ENCODE results near the gene OVOL1. TPM values are rescaled to one million over a fixed set of nuclear protein-coding genes. Genes with fewer than 3 reads are reported as not detected.

OVOL1 gene
- total and polyA plus RNA-seq, 7 donors, result 16.6 to 30.0 (median 22.7) TPM; not detected in 4

- Histone ChIP-seq H3K27ac (no peak overlapping the region), H3K36me3 (no peaks in the 10 kb centered on the region), H3K27me3 (peaks cover 0 to 35% (median 12%) of the 10 kb centered on the region in 3 donors), H3K9me3 (no peaks in the 10 kb centered on the region), H3K4me3 (no peak overlapping the region), H3K4me1 (no peaks in the 10 kb centered on the region)
- intact Hi-C loops (cut with DNase I), result no loop called here
- TF ChIP-seq POLR2AphosphoS5 (IDR thresholded peaks at IDR 0.05), result no peak
- no peak for DNase-seq
- WGBS, 2 donors, result 44 to 86% methylated on average over 29 of the region's 29 CpGs
Measured at GRCh38 chr11:65793625-65794400, 7.0 kb downstream of the OVOL1 start.

DNA sequence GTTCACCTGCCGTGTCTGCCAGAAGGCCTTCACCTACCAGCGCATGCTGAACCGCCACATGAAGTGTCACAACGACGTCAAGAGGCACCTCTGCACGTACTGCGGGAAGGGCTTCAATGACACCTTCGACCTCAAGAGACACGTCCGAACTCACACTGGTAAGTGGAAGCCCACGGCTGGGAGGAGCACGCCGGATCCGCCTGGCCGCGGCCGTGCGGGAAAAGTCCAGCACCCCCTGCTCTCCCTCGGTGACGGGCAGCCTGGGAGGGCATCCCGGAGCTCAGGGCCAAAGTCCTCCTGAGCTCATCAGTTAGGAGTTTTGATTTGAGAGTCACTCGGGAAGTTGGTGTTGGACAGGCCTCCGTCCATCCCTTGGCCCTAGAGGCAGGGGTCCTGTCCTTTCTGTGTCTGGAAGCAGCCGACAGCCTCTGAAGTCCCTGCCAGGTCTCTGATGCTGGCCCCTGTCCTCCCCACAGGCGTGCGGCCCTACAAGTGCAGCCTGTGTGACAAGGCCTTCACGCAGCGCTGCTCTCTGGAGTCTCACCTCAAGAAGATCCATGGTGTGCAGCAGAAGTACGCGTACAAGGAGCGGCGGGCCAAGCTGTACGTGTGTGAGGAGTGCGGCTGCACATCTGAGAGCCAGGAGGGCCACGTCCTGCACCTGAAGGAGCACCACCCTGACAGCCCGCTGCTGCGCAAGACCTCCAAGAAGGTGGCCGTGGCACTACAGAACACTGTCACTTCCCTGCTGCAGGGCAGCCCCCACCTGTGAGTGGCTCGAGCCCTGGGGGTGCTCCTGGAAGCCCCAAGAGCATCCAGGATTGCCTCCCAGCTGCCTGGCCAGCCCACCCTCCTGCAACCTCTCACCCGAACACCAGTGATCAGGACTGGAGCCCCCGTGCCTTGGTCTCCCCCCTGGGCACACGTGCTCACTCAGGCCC is 8.0 kb downstream of the OVOL1 start:
- DNase-seq, result no peak
- no peaks in the 10 kb centered on the region for H3K4me1 ChIP-seq
- H3K9me3 ChIP-seq, result no peaks in the 10 kb centered on the region
- no peaks in the 10 kb centered on the region for H3K36me3 ChIP-seq
- intact Hi-C loops (cut with DNase I), result no loop called here
- H3K4me3 ChIP-seq, result no peak overlapping the region
- TF ChIP-seq EP300 (IDR thresholded peaks at IDR 0.05) (no peak), POLR2AphosphoS5 (IDR thresholded peaks at IDR 0.05) (no peak), CTCF (IDR thresholded peaks at IDR 0.05) (no peak), POLR2A (IDR thresholded peaks at IDR 0.05) (no peak)
- H3K27ac ChIP-seq, result no peak overlapping the region
- 81 to 89% methylated on average over 42 of the region's 42 CpGs for WGBS, 2 donors
- peaks cover 0 to 37% (median 21%) of the 10 kb centered on the region in 3 donors for H3K27me3 ChIP-seq

- intact Hi-C loops (cut with DNase I), result no loop called here
- no peak for DNase-seq
- H3K4me3 ChIP-seq, result no peak overlapping the region
- H3K27me3 ChIP-seq, result peaks cover 0 to 49% (median 39%) of the 10 kb centered on the region in 3 donors
- no peaks in the 10 kb centered on the region for H3K36me3 ChIP-seq
- 71 to 74% methylated on average over 15 of the region's 15 CpGs for WGBS, 2 donors
- H3K27ac ChIP-seq, result no peak overlapping the region
- H3K4me1 ChIP-seq, result no peaks in the 10 kb centered on the region
- TF ChIP-seq CTCF (IDR thresholded peaks at IDR 0.05), result no peak
- H3K9me3 ChIP-seq, result no peaks in the 10 kb centered on the region
Measured at GRCh38 chr11:65796726-65797601, 10.1 kb downstream of the OVOL1 start.

- WGBS, 2 donors, result 34 to 77% methylated on average over 13 of the region's 13 CpGs
- Histone ChIP-seq H3K36me3 (no peaks in the 10 kb centered on the region), H3K9me3 (no peaks in the 10 kb centered on the region), H3K4me1 (no peaks in the 10 kb centered on the region), H3K27me3 (peaks cover 5 to 57% (median 44%) of the 10 kb centered on the region in 3 donors), H3K4me3 (no peak overlapping the region), H3K27ac (no peak overlapping the region)
- TF ChIP-seq EP300 (IDR thresholded peaks at IDR 0.05) (no peak), POLR2AphosphoS5 (IDR thresholded peaks at IDR 0.05) (no peak), POLR2A (IDR thresholded peaks at IDR 0.05) (no peak), CTCF (IDR thresholded peaks at IDR 0.05) (no peak)
- DNase-seq, result no peak
- intact Hi-C loops (cut with DNase I), result no loop called here
Measured at GRCh38 chr11:65797711-65798110, 10.8 kb downstream of the OVOL1 start.

Measured in sigmoid colon (tissue), 7 donors.